B cell (primary cell): ENCODE results near the gene SCN2B. TPM values are rescaled to one million over a fixed set of nuclear protein-coding genes. Genes with fewer than 3 reads are reported as not detected.

Experiments used
- ATAC-seq: fragments of 200-7000 bp; cut with Tn5 transposase; one replicate; pipeline ENCODE4 v1.10.0; 2021; ENCODE audit warnings: low read depth, mild to moderate bottlenecking, moderate number of reproducible peaks, moderate library complexity
- CTCF ChIA-PET: fragments of 350-600 bp; sonication (Branson Sonifier 250); formaldehyde crosslinking; loops from one replicate; lab custom pipeline; 2021; ENCODE audit warnings: antibody characterized with exemption, inconsistent platforms; lab: Charles Lee
- POLR2A ChIA-PET: fragments of 350-600 bp; sonication (Branson Sonifier 250); formaldehyde crosslinking; loops from one replicate; lab custom pipeline; 2021; ENCODE audit warnings: antibody characterized with exemption; lab: Charles Lee
- DNase-seq: peaks from one replicate; pipeline ENCODE4 v3.0.0; 2013
- H2AFZ ChIP-seq: 2 replicates; pipeline ENCODE4 v1.6.1; 2012; ENCODE audit warnings: mild to moderate bottlenecking, low read depth, low read length; ENCODE audit not compliant: insufficient read depth, poor library complexity, severe bottlenecking
- H3K27ac ChIP-seq, 2 donors: 1 replicate in 1 of 2; 2 replicates in 1 of 2; pipeline ENCODE4 v1.5.1; 2012 to 2013; ENCODE audit warnings: low read length in 2 of 2, mild to moderate bottlenecking in 2 of 2, moderate library complexity in 1 of 2
- H3K27me3 ChIP-seq, 4 experiments: fragments of 200-600 bp in 1 of 4; sonication (generic) in 1 of 4; replicated peaks in 1 of 4; 1 replicate in 2 of 4; 2 replicates in 2 of 4; pipeline versions ENCODE4 v1.6.1 to v1.7.0; 2013 to 2016; ENCODE audit warnings: low read length in 3 of 4, mild to moderate bottlenecking in 2 of 4, mixed read lengths in 1 of 4, moderate library complexity in 1 of 4; ENCODE audit not compliant: insufficient read depth in 4 of 4, control insufficient read depth in 3 of 4; ENCODE audit errors: control extremely low read depth in 1 of 4
- H3K36me3 ChIP-seq, 2 experiments: replicated peaks in 1 of 2; 1 replicate in 1 of 2; 2 replicates in 1 of 2; pipeline versions ENCODE4 v1.6.1 to v1.7.1; 2013; ENCODE audit warnings: low read length in 1 of 2; ENCODE audit not compliant: insufficient read depth in 2 of 2, control insufficient read depth in 1 of 2; ENCODE audit errors: control extremely low read depth in 1 of 2, extremely low read depth in 1 of 2
- H3K4me1 ChIP-seq, 2 donors: fragments of 200-600 bp in 1 of 2; sonication (generic) in 1 of 2; 1 replicate in 1 of 2; 2 replicates in 1 of 2; pipeline versions ENCODE4 v1.5.1 to v1.6.1; 2013 to 2017; ENCODE audit warnings: low read length in 2 of 2; ENCODE audit not compliant: control insufficient read depth in 2 of 2, insufficient read depth in 2 of 2
- H3K4me2 ChIP-seq: replicated peaks from 2 replicates; pipeline ENCODE3; 2012; ENCODE audit warnings: mild to moderate bottlenecking, low read depth, low read length; ENCODE audit not compliant: poor library complexity, severe bottlenecking
- H3K4me3 ChIP-seq, 5 experiments: fragments of 200-600 bp in 1 of 5; sonication (generic) in 1 of 5; 1 replicate in 3 of 5; 2 replicates in 2 of 5; pipeline versions ENCODE4 v1.5.1 to v1.7.0; 2011 to 2016; ENCODE audit warnings: low read length in 4 of 5, mild to moderate bottlenecking in 4 of 5, low read depth in 2 of 5, control low read depth in 1 of 5, moderate library complexity in 1 of 5; ENCODE audit not compliant: insufficient read depth in 1 of 5; ENCODE audit errors: control extremely low read depth in 1 of 5, extremely low read depth in 1 of 5
- H3K79me2 ChIP-seq: fragments of 200-600 bp; sonication (generic); one replicate; pipeline ENCODE4 v1.6.0; 2016; ENCODE audit warnings: low read length; ENCODE audit not compliant: control insufficient read depth, insufficient read depth
- H3K9ac ChIP-seq: fragments of 200-600 bp; sonication (generic); 2 replicates; pipeline ENCODE4 v1.6.1; 2017; ENCODE audit warnings: mild to moderate bottlenecking, low read length, moderate library complexity
- H3K9me3 ChIP-seq, 3 donors: one replicate each; pipeline versions ENCODE4 v1.6.1 to v1.7.1; 2013; ENCODE audit warnings: low read length in 2 of 3; ENCODE audit not compliant: control insufficient read depth in 2 of 3, insufficient read depth in 1 of 3; ENCODE audit errors: control extremely low read depth in 1 of 3
- H4K20me1 ChIP-seq: 2 replicates; pipeline ENCODE4 v1.6.0; 2012; ENCODE audit warnings: mild to moderate bottlenecking, low read length; ENCODE audit not compliant: insufficient read depth, control insufficient read depth, poor library complexity, severe bottlenecking
- H3K27ac Mint-ChIP-seq: one replicate; pipeline ENCODE4 v1.8.0; 2021; ENCODE audit warnings: mixed read lengths
- H3K27me3 Mint-ChIP-seq: one replicate; pipeline ENCODE4 v1.8.0; 2021; ENCODE audit warnings: mixed read lengths
- H3K4me1 Mint-ChIP-seq: one replicate; pipeline ENCODE4 v1.8.0; 2021; ENCODE audit warnings: mixed read lengths
- H3K4me3 Mint-ChIP-seq: one replicate; pipeline ENCODE4 v1.8.0; 2021; ENCODE audit warnings: mixed read lengths
- H3K9me3 Mint-ChIP-seq: one replicate; pipeline ENCODE4 v1.8.0; 2022; ENCODE audit warnings: mixed read lengths; ENCODE audit not compliant: insufficient read depth
- EZH2 ChIP-seq: IDR thresholded peaks from 2 replicates; pipeline ENCODE4 v1.6.1; 2012; ENCODE audit warnings: borderline replicate concordance, low read depth, mild to moderate bottlenecking, moderate library complexity, low read length; ENCODE audit not compliant: insufficient read depth, poor library complexity, severe bottlenecking
- WGBS: methylation state at CpG from one replicate; pipeline ENCODE4 v1.1.5; 2013; ENCODE audit warnings: missing lambda C conversion rate; ENCODE audit not compliant: insufficient coverage; 5-methylcytosine and 5-hydroxymethylcytosine counted together
- intact Hi-C: fragments of 100-400 bp; cut with micrococcal nuclease; formaldehyde crosslinking; loops from one replicate; pipeline ENCODE4 v1.10.0; 2022
- polyA plus RNA-seq: library from polyadenylated mRNA; depleted of rRNA; stranded (reverse); fragments of >200 nt; gene quantifications from 2 replicates; pipeline ENCODE4 v1.2.3, GENCODE V29; 2012
- total RNA-seq, 2 donors: library from RNA; stranded (reverse); fragments of 120-200 nt in 1 of 2; gene quantifications; 1 replicate in 1 of 2; 2 replicates in 1 of 2; pipeline versions ENCODE4 v1.2.3 to v1.2.4, GENCODE V29; 2013 to 2022
- TF ChIP-seq, protein P1 (sequence below): fragments of 200-600 bp; IDR thresholded peaks from one replicate; pipeline ENCODE4 v1.8.0; 2022; ENCODE audit warnings: antibody characterized with exemption, mild to moderate bottlenecking

Gene SCN2B
- total and polyA plus RNA-seq, 2 donors (not counting 1 experiment from before 2014, with no cell fraction given) = not detected

DNA sequence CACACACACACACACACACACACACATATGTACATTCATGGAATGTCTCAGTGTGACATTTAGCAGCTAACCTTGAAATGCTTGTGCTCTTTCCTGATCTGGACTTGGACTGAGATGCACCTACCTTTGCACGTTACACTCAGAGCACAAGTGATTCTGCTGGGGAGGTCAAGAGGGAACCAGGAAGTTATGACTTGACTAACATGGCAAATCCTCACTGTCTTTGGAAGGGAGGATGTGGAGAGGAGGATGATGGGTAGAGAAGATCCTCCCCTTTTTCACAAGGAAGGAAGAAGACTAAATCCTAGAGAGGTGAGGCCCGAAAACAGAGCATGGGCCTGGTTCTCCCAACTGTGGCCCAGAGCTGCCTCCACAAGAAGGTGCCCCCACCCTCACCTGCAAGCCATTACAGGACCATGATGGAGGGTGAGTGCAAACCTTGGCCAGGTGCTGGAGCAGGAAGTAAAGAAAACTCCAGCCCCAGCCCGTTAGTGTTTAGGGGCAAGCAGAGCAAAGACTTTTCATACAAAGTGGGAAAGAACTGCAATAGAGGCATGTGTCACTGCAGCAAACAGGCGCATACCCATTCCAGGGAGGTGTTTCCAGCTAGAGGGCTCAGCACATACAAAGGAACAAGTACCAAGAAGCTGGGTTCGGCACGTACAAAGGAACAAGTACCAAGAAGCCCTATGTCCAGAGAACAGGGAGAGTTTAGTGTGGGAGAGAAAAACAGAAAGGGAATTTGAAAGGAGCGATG lies 50.2 kb downstream of the SCN2B start:
- H3K4me3 Mint-ChIP-seq = no peak overlapping the region
- no peak overlapping the region for H3K4me3 ChIP-seq
- H3K27me3 ChIP-seq = peaks cover 0 to 7% (median 0%) of the 10 kb centered on the region in 4 experiments
- H3K27me3 Mint-ChIP-seq = peaks cover 13% of the 10 kb centered on the region
- no peaks in the 10 kb centered on the region for H3K36me3 ChIP-seq
- H3K79me2 ChIP-seq = no peaks in the 10 kb centered on the region
- no peak for TF ChIP-seq EZH2
- TF ChIP-seq, protein P1, sequence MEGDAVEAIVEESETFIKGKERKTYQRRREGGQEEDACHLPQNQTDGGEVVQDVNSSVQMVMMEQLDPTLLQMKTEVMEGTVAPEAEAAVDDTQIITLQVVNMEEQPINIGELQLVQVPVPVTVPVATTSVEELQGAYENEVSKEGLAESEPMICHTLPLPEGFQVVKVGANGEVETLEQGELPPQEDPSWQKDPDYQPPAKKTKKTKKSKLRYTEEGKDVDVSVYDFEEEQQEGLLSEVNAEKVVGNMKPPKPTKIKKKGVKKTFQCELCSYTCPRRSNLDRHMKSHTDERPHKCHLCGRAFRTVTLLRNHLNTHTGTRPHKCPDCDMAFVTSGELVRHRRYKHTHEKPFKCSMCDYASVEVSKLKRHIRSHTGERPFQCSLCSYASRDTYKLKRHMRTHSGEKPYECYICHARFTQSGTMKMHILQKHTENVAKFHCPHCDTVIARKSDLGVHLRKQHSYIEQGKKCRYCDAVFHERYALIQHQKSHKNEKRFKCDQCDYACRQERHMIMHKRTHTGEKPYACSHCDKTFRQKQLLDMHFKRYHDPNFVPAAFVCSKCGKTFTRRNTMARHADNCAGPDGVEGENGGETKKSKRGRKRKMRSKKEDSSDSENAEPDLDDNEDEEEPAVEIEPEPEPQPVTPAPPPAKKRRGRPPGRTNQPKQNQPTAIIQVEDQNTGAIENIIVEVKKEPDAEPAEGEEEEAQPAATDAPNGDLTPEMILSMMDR = no peak
- H3K27ac ChIP-seq = no peak overlapping the region
- intact Hi-C loops = no loop called here
- no peak overlapping the region for H3K4me2 ChIP-seq
- ATAC-seq (no peak), DNase-seq (no peak)
- H3K4me1 Mint-ChIP-seq = no peaks in the 10 kb centered on the region
- H3K9ac ChIP-seq = no peak overlapping the region
- H2AFZ ChIP-seq = no peak overlapping the region
- WGBS = 90% methylated on average over 4 of the region's 7 CpGs
- POLR2A ChIA-PET = interaction anchor here (0.7 kb wide), 2 partner anchors 277 to 580 kb away, joined by 3 to 5 read pairs; no protein-coding TSS in a partner anchor
- H3K9me3 ChIP-seq = no peaks in the 10 kb centered on the region
- no peaks in the 10 kb centered on the region for H3K4me1 ChIP-seq
- no peaks in the 10 kb centered on the region for H3K9me3 Mint-ChIP-seq
- H3K27ac Mint-ChIP-seq = no peak overlapping the region
- CTCF ChIA-PET = interaction anchor here (1.8 kb wide), 1 partner anchor 45 kb away, joined by 7 read pairs; no protein-coding TSS in a partner anchor
- H4K20me1 ChIP-seq = no peaks in the 10 kb centered on the region

GRCh38 chr11:118124929-118125535 lies 51.4 kb downstream of the SCN2B start:
- no peaks in the 10 kb centered on the region for H4K20me1 ChIP-seq
- WGBS = 82% methylated on average over 5 of the region's 8 CpGs
- no peaks in the 10 kb centered on the region for H3K4me1 ChIP-seq
- H3K9me3 Mint-ChIP-seq = no peaks in the 10 kb centered on the region
- peaks cover 13% of the 10 kb centered on the region for H3K27me3 Mint-ChIP-seq
- peaks cover 0 to 7% (median 0%) of the 10 kb centered on the region in 4 experiments for H3K27me3 ChIP-seq
- H3K4me3 ChIP-seq = no peak overlapping the region
- no peaks in the 10 kb centered on the region for H3K79me2 ChIP-seq
- ChIA-PET CTCF (interaction anchor here (1.8 kb wide), 1 partner anchor 46 kb away, joined by 7 read pairs; no protein-coding TSS in a partner anchor), POLR2A (interaction anchor here (0.7 kb wide), 1 partner anchor 276 kb away, joined by 5 read pairs; no protein-coding TSS in a partner anchor)
- no peak overlapping the region for H3K27ac ChIP-seq
- H2AFZ ChIP-seq = no peak overlapping the region
- no peak overlapping the region for H3K4me3 Mint-ChIP-seq
- intact Hi-C loops = no loop called here
- DNase-seq = no peak
- no peak for TF ChIP-seq EZH2
- TF ChIP-seq, protein P1 = no peak
- no peak overlapping the region for H3K9ac ChIP-seq
- H3K4me1 Mint-ChIP-seq = no peaks in the 10 kb centered on the region
- H3K9me3 ChIP-seq = no peaks in the 10 kb centered on the region
- H3K36me3 ChIP-seq = no peaks in the 10 kb centered on the region
- no peak overlapping the region for H3K27ac Mint-ChIP-seq
- H3K4me2 ChIP-seq = no peak overlapping the region
- ATAC-seq = no peak
